Neural cell (in vitro differentiated cells): Measurements from ENCODE around the gene KIRREL3.

Experiments
- EP300 ChIP-seq: fragments of 450-650 bp; conservative IDR thresholded peaks from 2 replicates; pipeline ENCODE4 v1.6.1; 2014; ENCODE audit warnings: antibody characterized with exemption, mild to moderate bottlenecking, moderate library complexity; ENCODE audit not compliant: poor library complexity, severe bottlenecking
- EZH2 ChIP-seq: fragments of 200-600, 300-800 bp; shearing (Covaris generic), sonication (generic); IDR thresholded peaks from 2 replicates; pipeline ENCODE4 v1.6.1; 2014; ENCODE audit warnings: antibody characterized with exemption, low read length, borderline replicate concordance, mild to moderate bottlenecking; ENCODE audit not compliant: insufficient read depth, poor library complexity, severe bottlenecking
- POLR2AphosphoS5 ChIP-seq: IDR thresholded peaks from 2 replicates; pipeline ENCODE4 v1.6.1; 2012
- RAD21 ChIP-seq: fragments of 450-650 bp; conservative IDR thresholded peaks from 2 replicates; pipeline ENCODE4 v1.6.1; 2014; ENCODE audit warnings: antibody characterized with exemption, mild to moderate bottlenecking, moderate library complexity
- SMC3 ChIP-seq: fragments of 450-650 bp; conservative IDR thresholded peaks from 2 replicates; pipeline ENCODE4 v1.6.1; 2014; ENCODE audit warnings: antibody characterized with exemption, mild to moderate bottlenecking, moderate library complexity; ENCODE audit not compliant: poor library complexity
- TAF1 ChIP-seq: IDR thresholded peaks from 2 replicates; pipeline ENCODE4 v1.6.1; 2012; ENCODE audit warnings: low read depth
- TF ChIP-seq, protein P1 (sequence below): fragments of 450-650 bp; IDR thresholded peaks from 2 replicates; pipeline ENCODE4 v1.5.1; 2014; ENCODE audit warnings: antibody characterized with exemption, mild to moderate bottlenecking, moderate library complexity; ENCODE audit not compliant: poor library complexity, severe bottlenecking
- TF ChIP-seq, protein P2 (sequence below): IDR thresholded peaks from 2 replicates; pipeline ENCODE4 v1.6.1; 2012; ENCODE audit warnings: borderline replicate concordance

DNA sequence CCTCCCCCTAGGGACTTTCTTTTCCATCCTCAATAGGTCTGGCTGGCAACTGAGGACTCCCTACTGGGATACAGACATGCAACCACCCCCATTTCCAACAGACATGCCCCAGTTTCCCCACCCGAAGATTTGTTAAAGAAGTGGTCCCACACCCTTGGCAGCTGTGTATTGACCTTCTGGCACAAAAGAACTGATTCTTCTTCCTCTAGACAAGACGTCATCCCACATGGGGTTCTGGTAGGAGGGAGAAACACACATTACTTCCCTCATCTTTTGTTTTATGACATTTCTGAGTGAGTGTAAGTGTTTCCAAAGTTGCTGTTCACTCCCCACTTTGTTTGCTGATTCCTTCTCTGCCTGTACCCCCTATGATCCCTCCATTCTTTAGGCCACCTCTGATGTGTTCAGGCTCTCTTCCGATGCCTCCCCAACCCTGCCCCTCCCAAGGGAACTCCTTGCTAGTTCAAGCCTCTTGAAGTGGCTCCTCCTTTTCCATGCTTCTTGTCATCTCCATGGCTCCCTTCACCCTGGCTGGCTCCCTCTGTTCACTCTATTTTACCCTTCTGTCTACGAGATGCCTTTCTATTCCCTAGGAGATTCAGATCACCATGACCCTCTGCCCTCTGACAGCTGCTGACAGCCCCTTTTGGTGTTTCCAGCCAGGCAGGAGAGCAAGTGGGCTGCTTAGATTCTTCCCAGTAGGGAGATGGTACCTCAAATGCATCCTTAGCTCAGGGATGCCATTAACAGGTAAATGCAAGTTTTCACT is 4.3 kb downstream of the KIRREL3 start:
- TF ChIP-seq, protein P1, sequence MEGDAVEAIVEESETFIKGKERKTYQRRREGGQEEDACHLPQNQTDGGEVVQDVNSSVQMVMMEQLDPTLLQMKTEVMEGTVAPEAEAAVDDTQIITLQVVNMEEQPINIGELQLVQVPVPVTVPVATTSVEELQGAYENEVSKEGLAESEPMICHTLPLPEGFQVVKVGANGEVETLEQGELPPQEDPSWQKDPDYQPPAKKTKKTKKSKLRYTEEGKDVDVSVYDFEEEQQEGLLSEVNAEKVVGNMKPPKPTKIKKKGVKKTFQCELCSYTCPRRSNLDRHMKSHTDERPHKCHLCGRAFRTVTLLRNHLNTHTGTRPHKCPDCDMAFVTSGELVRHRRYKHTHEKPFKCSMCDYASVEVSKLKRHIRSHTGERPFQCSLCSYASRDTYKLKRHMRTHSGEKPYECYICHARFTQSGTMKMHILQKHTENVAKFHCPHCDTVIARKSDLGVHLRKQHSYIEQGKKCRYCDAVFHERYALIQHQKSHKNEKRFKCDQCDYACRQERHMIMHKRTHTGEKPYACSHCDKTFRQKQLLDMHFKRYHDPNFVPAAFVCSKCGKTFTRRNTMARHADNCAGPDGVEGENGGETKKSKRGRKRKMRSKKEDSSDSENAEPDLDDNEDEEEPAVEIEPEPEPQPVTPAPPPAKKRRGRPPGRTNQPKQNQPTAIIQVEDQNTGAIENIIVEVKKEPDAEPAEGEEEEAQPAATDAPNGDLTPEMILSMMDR, result no peak
- TF ChIP-seq EZH2, result no peak
- TF ChIP-seq SMC3, result no peak
- no peak for TF ChIP-seq RAD21
- no peak for TF ChIP-seq POLR2AphosphoS5
- no peak for TF ChIP-seq TAF1
- no peak for TF ChIP-seq EP300
- TF ChIP-seq, protein P2, sequence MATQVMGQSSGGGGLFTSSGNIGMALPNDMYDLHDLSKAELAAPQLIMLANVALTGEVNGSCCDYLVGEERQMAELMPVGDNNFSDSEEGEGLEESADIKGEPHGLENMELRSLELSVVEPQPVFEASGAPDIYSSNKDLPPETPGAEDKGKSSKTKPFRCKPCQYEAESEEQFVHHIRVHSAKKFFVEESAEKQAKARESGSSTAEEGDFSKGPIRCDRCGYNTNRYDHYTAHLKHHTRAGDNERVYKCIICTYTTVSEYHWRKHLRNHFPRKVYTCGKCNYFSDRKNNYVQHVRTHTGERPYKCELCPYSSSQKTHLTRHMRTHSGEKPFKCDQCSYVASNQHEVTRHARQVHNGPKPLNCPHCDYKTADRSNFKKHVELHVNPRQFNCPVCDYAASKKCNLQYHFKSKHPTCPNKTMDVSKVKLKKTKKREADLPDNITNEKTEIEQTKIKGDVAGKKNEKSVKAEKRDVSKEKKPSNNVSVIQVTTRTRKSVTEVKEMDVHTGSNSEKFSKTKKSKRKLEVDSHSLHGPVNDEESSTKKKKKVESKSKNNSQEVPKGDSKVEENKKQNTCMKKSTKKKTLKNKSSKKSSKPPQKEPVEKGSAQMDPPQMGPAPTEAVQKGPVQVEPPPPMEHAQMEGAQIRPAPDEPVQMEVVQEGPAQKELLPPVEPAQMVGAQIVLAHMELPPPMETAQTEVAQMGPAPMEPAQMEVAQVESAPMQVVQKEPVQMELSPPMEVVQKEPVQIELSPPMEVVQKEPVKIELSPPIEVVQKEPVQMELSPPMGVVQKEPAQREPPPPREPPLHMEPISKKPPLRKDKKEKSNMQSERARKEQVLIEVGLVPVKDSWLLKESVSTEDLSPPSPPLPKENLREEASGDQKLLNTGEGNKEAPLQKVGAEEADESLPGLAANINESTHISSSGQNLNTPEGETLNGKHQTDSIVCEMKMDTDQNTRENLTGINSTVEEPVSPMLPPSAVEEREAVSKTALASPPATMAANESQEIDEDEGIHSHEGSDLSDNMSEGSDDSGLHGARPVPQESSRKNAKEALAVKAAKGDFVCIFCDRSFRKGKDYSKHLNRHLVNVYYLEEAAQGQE, result no peak
